Kidney glomerular epithelial cell (primary cell): ENCODE data around the gene SUN1.
"Not testable (repeated sequence)": the region's sequence is repeated elsewhere in the genome, so short reads cannot be mapped to it uniquely, and the experiment has no call there.

Experiments used
- DNase-seq: peaks from one replicate; lab custom pipeline; 2025; lab: John Stamatoyannopoulos, UW

Gene SUN1, protein sequence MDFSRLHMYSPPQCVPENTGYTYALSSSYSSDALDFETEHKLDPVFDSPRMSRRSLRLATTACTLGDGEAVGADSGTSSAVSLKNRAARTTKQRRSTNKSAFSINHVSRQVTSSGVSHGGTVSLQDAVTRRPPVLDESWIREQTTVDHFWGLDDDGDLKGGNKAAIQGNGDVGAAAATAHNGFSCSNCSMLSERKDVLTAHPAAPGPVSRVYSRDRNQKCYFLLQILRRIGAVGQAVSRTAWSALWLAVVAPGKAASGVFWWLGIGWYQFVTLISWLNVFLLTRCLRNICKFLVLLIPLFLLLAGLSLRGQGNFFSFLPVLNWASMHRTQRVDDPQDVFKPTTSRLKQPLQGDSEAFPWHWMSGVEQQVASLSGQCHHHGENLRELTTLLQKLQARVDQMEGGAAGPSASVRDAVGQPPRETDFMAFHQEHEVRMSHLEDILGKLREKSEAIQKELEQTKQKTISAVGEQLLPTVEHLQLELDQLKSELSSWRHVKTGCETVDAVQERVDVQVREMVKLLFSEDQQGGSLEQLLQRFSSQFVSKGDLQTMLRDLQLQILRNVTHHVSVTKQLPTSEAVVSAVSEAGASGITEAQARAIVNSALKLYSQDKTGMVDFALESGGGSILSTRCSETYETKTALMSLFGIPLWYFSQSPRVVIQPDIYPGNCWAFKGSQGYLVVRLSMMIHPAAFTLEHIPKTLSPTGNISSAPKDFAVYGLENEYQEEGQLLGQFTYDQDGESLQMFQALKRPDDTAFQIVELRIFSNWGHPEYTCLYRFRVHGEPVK

DNA sequence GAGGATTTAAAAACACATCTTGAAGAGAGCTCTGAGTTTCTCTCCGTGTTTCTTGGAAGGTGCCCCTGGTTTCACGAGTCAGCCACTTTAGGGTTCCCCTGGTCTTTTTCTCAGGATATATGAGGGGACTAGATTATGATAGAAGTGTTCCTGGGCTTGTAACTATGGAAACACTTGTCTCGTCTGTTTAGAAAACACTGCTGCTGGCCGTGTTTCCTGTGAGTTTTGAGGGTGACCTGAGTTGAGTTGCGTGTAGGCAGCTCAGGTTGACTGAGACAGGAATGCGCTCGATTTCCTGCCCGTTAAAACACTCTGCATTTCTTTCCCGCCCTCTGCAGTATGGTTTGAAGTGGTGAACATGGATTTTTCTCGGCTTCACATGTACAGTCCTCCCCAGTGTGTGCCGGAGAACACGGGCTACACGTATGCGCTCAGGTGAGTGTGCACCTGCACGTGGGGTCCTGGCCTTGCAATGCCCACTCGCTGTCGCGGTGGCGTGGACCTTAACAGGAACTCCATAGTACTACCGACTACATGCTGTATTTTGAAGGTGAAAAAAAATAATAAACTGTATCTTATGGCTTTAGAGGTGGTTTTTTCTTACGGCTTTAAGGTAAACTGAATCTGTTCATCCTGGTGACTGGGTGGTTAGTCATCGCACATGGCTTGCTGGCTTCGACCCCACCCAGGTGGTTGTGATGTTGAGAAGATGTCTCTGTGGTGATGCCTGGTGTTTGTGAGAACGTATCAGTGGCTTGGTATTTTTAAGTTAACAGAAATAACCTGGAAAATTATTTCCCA is at the start of gene SUN1:
TSS of gene SUN1 (plus strand) at position 310 of the 801 bp plus-strand sequence. CDS start at position 359, 49 bp downstream.
- peak; percentile 68 for DNase-seq

- DNase-seq: no peak
These were observed 49.4 kb upstream of the SUN1 start for GRCh38 chr7:782718-783449.

GRCh38 chr7:783556-784490 is 48.5 kb upstream of the SUN1 start:
- DNase-seq: no peak

DNA sequence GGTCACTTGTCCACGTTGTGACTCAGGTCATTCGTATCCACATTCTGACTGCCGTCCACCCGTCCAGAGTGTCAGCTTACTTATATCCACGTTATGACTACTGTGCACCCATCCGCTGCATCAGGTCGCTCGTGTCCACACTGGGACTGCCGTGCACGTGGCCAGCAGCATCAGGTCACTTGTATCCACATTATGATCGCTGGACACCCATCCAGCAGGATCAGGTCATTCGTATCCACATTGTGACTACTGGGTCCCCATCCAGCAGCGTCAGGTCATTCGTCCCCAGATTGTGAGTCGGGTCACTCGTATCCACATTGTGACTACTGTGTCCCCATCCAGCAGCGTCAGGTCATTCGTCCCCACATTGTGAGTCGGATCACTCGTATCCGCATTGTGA is 47.3 kb upstream of the SUN1 start:
- DNase-seq: no peak

GRCh38 chr7:785416-785815 is 46.9 kb upstream of the SUN1 start:
- no peak for DNase-seq

- DNase-seq: peak; percentile 39
These were observed 45.6 kb upstream of the SUN1 start for GRCh38 chr7:786472-787255.

DNA sequence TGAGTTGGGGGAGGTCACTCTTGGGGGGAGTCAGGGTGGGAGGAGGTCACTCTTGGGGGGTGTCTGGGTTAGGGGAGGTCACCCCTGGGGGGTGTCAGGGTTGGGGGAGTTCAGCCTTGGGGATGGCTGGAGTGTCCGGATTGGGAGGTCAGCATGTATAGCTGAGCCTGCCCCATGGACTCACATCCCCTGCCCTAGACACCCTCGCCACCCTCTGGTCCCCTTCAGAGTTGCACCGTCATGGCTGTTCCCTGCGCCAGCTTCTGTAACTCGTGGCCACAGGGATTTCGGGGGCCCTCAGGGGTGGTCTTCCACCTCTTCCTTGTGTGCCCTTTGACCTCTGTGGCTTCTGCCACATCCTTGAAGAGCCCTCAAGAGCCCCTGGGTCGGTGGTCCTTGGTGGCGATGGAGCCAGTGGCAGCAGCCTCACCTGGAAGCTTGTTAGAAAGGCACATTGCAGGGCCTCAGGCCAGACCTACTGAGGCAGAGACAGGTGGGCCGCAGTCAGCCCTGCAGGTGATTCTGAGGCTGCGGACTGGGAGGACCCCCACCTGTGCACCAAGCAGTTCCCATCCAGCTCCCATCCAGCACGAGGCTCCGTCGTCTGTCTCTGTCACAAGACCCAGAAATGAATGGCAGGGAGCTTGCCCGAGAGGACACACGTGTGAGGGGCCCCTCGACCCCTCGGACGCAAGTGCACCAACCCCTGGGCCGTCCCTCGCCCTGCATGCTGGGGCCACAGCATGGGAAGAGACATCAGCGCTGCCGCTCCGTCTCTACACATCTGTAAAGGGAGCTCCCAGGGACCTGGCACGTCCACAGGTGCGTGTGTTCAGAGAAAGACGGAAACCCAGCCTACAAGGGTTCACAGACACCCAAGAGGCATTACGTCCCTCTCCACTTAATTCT is 44.7 kb upstream of the SUN1 start:
- DNase-seq: no peak

DNA sequence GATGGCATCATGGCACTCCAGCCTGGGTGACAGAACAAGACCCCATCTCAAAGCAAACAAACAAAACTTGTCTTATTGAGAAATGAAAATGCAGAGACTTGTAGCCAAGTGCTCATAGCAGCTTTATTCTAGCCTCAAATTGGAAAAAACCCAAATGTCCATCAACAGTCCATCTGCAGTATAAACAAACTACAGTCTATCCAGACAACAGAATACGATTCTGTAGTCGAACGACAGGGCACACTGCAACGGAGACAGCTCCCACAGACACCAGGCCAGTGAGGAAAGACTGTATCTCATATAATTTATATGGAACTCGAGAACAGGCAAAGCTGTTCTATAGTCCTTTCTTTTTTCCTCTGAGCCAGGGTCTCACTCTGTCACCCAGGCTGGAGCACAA is 40.8 kb upstream of the SUN1 start:
- DNase-seq: no peak

- DNase-seq: no peak
These were observed 38.1 kb upstream of the SUN1 start for GRCh38 chr7:794207-794606.

GRCh38 chr7:794671-795329 is 37.5 kb upstream of the SUN1 start:
- DNase-seq: no peak

- DNase-seq: not testable (repeated sequence)
These were observed 35.7 kb upstream of the SUN1 start for GRCh38 chr7:796434-797169.

DNA sequence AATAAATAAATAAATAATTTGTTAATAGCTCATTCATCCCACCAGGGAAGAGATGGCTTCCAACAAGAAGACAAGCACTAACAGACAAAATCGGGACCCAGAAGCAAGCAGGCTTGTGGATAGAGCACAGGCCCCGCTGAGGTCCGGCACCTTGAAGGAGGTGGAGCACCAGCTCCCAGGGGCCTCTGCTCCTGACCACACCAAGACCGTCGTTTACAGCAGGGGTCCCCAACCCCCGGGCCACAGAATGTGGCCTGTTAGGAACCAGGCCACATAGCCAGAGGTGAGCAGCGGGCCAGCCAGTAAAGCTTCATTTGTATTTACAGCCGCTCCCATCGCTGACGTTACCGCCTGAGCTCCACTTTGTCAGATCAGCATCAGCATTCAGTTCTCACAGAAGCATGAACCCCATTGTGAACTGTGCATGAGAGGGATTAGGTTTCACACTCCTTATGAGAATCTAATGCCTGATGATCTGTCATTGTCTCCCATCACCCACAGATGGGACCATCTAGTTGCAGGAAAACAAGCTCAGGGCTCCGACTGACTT is 33.3 kb upstream of the SUN1 start:
- DNase-seq: no peak

- no peak for DNase-seq
These were observed 31.6 kb upstream of the SUN1 start for GRCh38 chr7:800692-801091.

DNA sequence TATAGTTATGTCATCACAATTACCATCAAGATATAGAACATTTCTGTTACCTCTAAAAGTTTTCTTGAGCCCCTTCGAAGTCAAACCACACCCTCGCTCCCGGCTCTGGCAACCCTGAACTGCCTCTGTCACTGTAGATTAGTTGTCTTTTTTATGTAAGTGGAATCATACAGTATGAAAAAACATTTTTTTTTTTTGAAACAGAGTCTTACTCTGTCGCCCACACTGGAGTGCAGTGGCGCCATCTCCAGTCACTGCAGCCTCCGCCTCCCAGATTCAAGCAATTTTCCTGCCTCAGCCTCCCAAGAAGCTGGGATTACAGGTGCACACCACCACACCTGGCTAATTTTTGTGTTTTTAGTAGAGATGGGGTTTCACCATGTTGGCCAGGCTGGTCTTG is 30.9 kb upstream of the SUN1 start:
- not testable (repeated sequence) for DNase-seq

- DNase-seq: no peak
These were observed 30.3 kb upstream of the SUN1 start for GRCh38 chr7:801940-802381.

- no peak for DNase-seq
These were observed 29.6 kb upstream of the SUN1 start for GRCh38 chr7:802500-803242.
